Ascending aorta (tissue), 2 donors: ENCODE results near the gene MUC12. TPM values are rescaled to one million over a fixed set of nuclear protein-coding genes. Genes with fewer than 3 reads are reported as not detected.
A peak's percentile ranks its signal among the peaks of the same experiment; 100 is the strongest.

ENCODE experiments used
- DNase-seq, 2 donors: peaks; one replicate each; pipeline ENCODE4 v3.0.0-alpha.2; 2019; ENCODE audit warnings: low spot score in 2 of 2
- H3K27ac ChIP-seq, 2 donors: fragments of 200-600 bp; sonication (generic); one replicate each; pipeline ENCODE4 v1.5.1; 2016 to 2017; ENCODE audit warnings: mild to moderate bottlenecking in 1 of 2
- H3K27me3 ChIP-seq: fragments of 200-600 bp; sonication (generic); one replicate; pipeline ENCODE4 v1.5.1; 2017
- H3K36me3 ChIP-seq, 2 donors: fragments of 200-600 bp; sonication (generic); one replicate each; pipeline ENCODE4 v1.5.1; 2016
- H3K4me1 ChIP-seq, 2 donors: fragments of 200-600 bp; sonication (generic); one replicate each; pipeline ENCODE4 v1.5.1; 2016 to 2017; ENCODE audit warnings: mild to moderate bottlenecking in 1 of 2
- H3K4me3 ChIP-seq, 2 donors: fragments of 200-600 bp; sonication (generic); one replicate each; pipeline ENCODE4 v1.5.1; 2016 to 2017; ENCODE audit warnings: mild to moderate bottlenecking in 1 of 2
- H3K9me3 ChIP-seq, 2 donors: fragments of 200-600 bp; sonication (generic); one replicate each; pipeline ENCODE4 v1.5.1; 2016
- intact Hi-C: fragments of 100-400 bp; cut with DNase I; formaldehyde crosslinking; loops from one replicate; pipeline ENCODE4 v1.15.1; 2023
- total RNA-seq: library from RNA; depleted of rRNA; stranded (reverse); fragments of >200 nt; gene quantifications from one replicate; pipeline ENCODE4 v1.1.0, GENCODE V29; 2016
- TF ChIP-seq, protein P1 (sequence below), 3 experiments: fragments of 200-600 bp in 2 of 3; fragments of 450-650 bp in 1 of 3; sonication (generic) in 2 of 3; IDR thresholded peaks; one replicate each; pipeline ENCODE4 v1.5.1; 2016 to 2019; ENCODE audit warnings: antibody characterized with exemption in 3 of 3, mild to moderate bottlenecking in 1 of 3, moderate library complexity in 1 of 3

MUC12 gene
- total RNA-seq, 1 donor from 2014 or later = 0.85 TPM

GRCh38 chr7:101012931-101013330 lies 43.6 kb downstream of the MUC12 start:
- Histone ChIP-seq H3K27ac (no peak overlapping the region), H3K27me3 (no peaks in the 10 kb centered on the region), H3K9me3 (no peaks in the 10 kb centered on the region), H3K4me3 (no peak overlapping the region), H3K36me3 (no peaks in the 10 kb centered on the region), H3K4me1 (peaks cover 0 to 7% of the 10 kb centered on the region in 2 donors)
- TF ChIP-seq, protein P1, sequence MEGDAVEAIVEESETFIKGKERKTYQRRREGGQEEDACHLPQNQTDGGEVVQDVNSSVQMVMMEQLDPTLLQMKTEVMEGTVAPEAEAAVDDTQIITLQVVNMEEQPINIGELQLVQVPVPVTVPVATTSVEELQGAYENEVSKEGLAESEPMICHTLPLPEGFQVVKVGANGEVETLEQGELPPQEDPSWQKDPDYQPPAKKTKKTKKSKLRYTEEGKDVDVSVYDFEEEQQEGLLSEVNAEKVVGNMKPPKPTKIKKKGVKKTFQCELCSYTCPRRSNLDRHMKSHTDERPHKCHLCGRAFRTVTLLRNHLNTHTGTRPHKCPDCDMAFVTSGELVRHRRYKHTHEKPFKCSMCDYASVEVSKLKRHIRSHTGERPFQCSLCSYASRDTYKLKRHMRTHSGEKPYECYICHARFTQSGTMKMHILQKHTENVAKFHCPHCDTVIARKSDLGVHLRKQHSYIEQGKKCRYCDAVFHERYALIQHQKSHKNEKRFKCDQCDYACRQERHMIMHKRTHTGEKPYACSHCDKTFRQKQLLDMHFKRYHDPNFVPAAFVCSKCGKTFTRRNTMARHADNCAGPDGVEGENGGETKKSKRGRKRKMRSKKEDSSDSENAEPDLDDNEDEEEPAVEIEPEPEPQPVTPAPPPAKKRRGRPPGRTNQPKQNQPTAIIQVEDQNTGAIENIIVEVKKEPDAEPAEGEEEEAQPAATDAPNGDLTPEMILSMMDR (IDR thresholded peaks at IDR 0.05) = no peak
- intact Hi-C loops = no loop called here
- DNase-seq = no peak

- intact Hi-C loops = no loop called here
- Histone ChIP-seq H3K4me1 (peaks cover 0 to 7% of the 10 kb centered on the region in 2 donors), H3K27ac (no peak overlapping the region), H3K27me3 (no peaks in the 10 kb centered on the region), H3K36me3 (no peaks in the 10 kb centered on the region), H3K4me3 (no peak overlapping the region), H3K9me3 (no peaks in the 10 kb centered on the region)
- TF ChIP-seq, protein P1 (IDR thresholded peaks at IDR 0.05) = no peak
- DNase-seq = no peak
These were observed 46.3 kb downstream of the MUC12 start for GRCh38 chr7:101015626-101016025.

DNA sequence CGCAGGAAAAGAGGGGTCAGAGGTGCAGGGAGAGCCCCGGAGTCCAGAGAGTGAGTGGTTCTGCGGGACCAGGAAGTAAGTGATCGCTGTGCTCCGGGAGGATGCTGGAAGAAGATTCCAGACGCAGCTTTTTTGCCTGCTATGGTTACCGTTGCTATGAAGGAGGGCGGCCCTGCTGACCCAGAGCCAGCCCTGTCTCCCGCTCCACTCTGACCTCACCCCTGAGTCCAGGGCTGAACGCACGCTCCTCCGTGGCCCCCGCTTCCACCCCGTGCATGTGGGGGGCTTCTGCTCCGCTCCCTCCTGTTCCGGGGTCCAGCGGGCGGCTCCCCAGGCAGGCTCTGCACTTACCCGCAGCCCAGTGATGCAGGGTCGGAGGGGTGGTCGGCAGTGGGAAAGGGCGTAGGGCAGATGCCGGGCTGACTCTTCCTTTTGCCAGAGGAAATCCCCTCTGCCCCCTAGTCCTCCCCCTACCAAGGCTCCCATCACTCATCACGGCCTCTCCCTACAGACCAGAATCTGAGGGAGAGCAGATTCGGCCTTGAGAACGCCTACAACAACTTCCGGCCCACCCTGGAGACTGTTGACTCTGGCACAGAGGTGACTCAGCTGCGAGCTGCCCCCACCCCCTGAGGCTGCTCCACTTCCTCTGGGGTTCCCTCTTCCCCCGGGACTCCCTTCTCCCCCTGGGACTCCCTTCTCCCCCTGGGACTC lies 47.9 kb downstream of the MUC12 start:
- Histone ChIP-seq H3K4me3 (peak overlapping the region; percentile 63 to 70), H3K36me3 (no peaks in the 10 kb centered on the region), H3K27ac (peak overlapping the region; percentile 14 to 19), H3K4me1 (peaks cover 0 to 7% of the 10 kb centered on the region in 2 donors), H3K27me3 (no peaks in the 10 kb centered on the region), H3K9me3 (no peaks in the 10 kb centered on the region)
- DNase-seq = peak; percentile 27 to 87
- TF ChIP-seq, protein P1 (IDR thresholded peaks at IDR 0.05) = no peak
- intact Hi-C loops = no loop called here

DNA sequence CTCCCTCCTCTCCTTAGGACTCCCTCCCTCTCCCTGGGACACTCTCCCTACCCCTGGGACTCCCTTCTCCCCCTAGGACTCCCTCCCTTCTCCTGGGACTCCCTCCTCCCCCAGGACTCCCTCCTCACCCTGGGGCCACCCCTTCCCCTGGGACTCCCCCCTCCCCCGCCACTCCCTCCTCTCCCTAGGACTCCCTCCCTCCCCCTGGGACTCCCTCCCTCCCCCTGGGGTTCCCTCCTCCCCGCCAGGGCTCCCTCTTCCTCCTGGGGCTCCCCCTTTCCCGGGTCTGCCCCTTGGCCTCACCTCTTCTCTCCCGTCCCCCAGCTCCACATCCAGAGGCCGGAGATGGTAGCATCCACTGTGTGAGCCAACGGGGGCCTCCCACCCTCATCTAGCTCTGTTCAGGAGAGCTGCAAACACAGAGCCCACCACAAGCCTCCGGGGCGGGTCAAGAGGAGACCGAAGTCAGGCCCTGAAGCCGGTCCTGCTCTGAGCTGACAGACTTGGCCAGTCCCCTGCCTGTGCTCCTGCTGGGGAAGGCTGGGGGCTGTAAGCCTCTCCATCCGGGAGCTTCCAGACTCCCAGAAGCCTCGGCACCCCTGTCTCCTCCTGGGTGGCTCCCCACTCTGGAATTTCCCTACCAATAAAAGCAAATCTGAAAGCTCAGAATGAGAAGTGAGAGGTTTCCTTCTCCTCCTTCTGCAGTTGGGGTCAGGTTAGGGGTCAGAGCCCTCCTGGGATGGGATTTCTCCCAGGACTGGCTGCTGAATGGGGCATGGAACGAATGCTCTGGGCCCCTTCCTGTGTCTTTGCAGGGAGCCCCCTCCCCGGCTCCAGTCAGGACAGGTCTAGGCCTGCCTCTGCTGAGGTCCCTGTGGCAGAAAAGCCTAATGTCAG lies 49.2 kb downstream of the MUC12 start:
- DNase-seq = no peak

GRCh38 chr7:101020444-101020843 lies 51.1 kb downstream of the MUC12 start:
- H3K4me3 ChIP-seq = no peak overlapping the region
- H3K27me3 ChIP-seq = no peaks in the 10 kb centered on the region
- H3K4me1 ChIP-seq = peaks cover 0 to 7% of the 10 kb centered on the region in 2 donors
- no peaks in the 10 kb centered on the region for H3K36me3 ChIP-seq
- intact Hi-C loops = no loop called here
- TF ChIP-seq, protein P1 (IDR thresholded peaks at IDR 0.05) = no peak
- no peak for DNase-seq
- H3K27ac ChIP-seq = no peak overlapping the region
- no peaks in the 10 kb centered on the region for H3K9me3 ChIP-seq

More for the DNA sequence above, 49.2 kb downstream of the MUC12 start:
- Histone ChIP-seq H3K27me3 (no peaks in the 10 kb centered on the region), H3K9me3 (no peaks in the 10 kb centered on the region), H3K27ac (no peak overlapping the region), H3K4me1 (peaks cover 0 to 7% of the 10 kb centered on the region in 2 donors), H3K4me3 (no peak overlapping the region), H3K36me3 (no peaks in the 10 kb centered on the region)
- intact Hi-C loops = no loop called here
- TF ChIP-seq, protein P1 (IDR thresholded peaks at IDR 0.05) = no peak
